SK-N-SH (cell line): Measurements from ENCODE around the gene BTG4. TPM values are rescaled to one million over a fixed set of nuclear protein-coding genes. Genes with fewer than 3 reads are reported as not detected.

ENCODE experiments used
- CTCF ChIA-PET: fragments of 300-600, 350-600 bp; formaldehyde crosslinking; extraction: SDS; loops from one replicate; lab custom pipeline; 2021; lab: Yijun Ruan, JAX
- POLR2A ChIA-PET: fragments of 350-600 bp; sonication (Branson Sonifier 250); formaldehyde crosslinking; extraction: SDS; loops from one replicate; lab custom pipeline; 2020; ENCODE audit warnings: antibody characterized with exemption, inconsistent platforms; lab: Yijun Ruan, JAX
- DNase-seq: peaks from one replicate; pipeline ENCODE4 v3.0.0; 2012
- H2AFZ ChIP-seq: fragments of 200-600 bp; sonication (generic); 2 replicates; pipeline ENCODE4 v1.8.1; 2016; ENCODE audit warnings: antibody characterized with exemption, mild to moderate bottlenecking, low read depth
- H3F3A ChIP-seq: fragments of 200-600 bp; sonication (generic); replicated peaks from 2 replicates; pipeline ENCODE3; 2016; ENCODE audit warnings: antibody characterized with exemption, mild to moderate bottlenecking; ENCODE audit not compliant: insufficient read depth
- H3K27ac ChIP-seq, 2 experiments: fragments of 200-500 bp in 1 of 2; fragments of 200-600 bp in 1 of 2; sonication (Bioruptor generic) in 1 of 2; sonication (generic), shearing (Covaris generic) in 1 of 2; 2 replicates each; pipeline versions ENCODE4 v1.5.1 to v1.6.1; 2014 to 2016; ENCODE audit warnings: low read depth in 2 of 2, inconsistent platforms in 1 of 2, low read length in 1 of 2, mild to moderate bottlenecking in 1 of 2, mixed read lengths in 1 of 2
- H3K27me3 ChIP-seq: fragments of 200-600 bp; sonication (generic), shearing (Covaris generic); 2 replicates; pipeline ENCODE4 v1.6.1; 2016; ENCODE audit warnings: mixed run types; ENCODE audit not compliant: insufficient read depth
- H3K36me3 ChIP-seq, 2 experiments: fragments of 200-500 bp in 1 of 2; fragments of 200-600 bp in 1 of 2; sonication (Bioruptor generic) in 1 of 2; sonication (generic) in 1 of 2; replicated peaks in 1 of 2; 2 replicates each; pipeline versions ENCODE3 to v1.5.1; 2014 to 2016; ENCODE audit warnings: low read length in 1 of 2, mild to moderate bottlenecking in 1 of 2; ENCODE audit not compliant: insufficient read depth in 2 of 2, control insufficient read depth in 1 of 2
- H3K4me1 ChIP-seq, 2 experiments: fragments of 200-500 bp in 1 of 2; fragments of 200-600 bp in 1 of 2; sonication (Bioruptor generic) in 1 of 2; sonication (generic), shearing (Covaris generic) in 1 of 2; 2 replicates each; pipeline versions ENCODE4 v1.5.1 to v1.6.1; 2014 to 2016; ENCODE audit warnings: low read depth in 1 of 2, low read length in 1 of 2, mixed run types in 1 of 2; ENCODE audit not compliant: insufficient read depth in 2 of 2, control insufficient read depth in 1 of 2
- H3K4me2 ChIP-seq: fragments of 200-600 bp; sonication (generic), shearing (Covaris generic); 2 replicates; pipeline ENCODE4 v1.6.1; 2017; ENCODE audit warnings: mixed run types
- H3K4me3 ChIP-seq, 2 experiments: fragments of 200-500 bp in 1 of 2; fragments of 200-600 bp in 1 of 2; sonication (Bioruptor generic) in 1 of 2; sonication (generic), shearing (Covaris generic) in 1 of 2; 2 replicates each; pipeline versions ENCODE4 v1.5.1 to v1.8.1; 2014 to 2016; ENCODE audit warnings: low read depth in 2 of 2, inconsistent platforms in 1 of 2, low read length in 1 of 2, mild to moderate bottlenecking in 1 of 2, mixed read lengths in 1 of 2, moderate library complexity in 1 of 2
- H3K79me2 ChIP-seq: fragments of 200-600 bp; sonication (generic); 2 replicates; pipeline ENCODE4 v1.8.1; 2017; ENCODE audit warnings: mild to moderate bottlenecking; ENCODE audit not compliant: insufficient read depth
- H3K9ac ChIP-seq: fragments of 200-600 bp; sonication (generic); 2 replicates; pipeline ENCODE4 v1.6.1; 2017; ENCODE audit warnings: mixed run types
- H3K9me2 ChIP-seq: fragments of 200-600 bp; sonication (generic); 2 replicates; pipeline ENCODE4 v1.6.1; 2017; ENCODE audit warnings: mixed run types
- H3K9me3 ChIP-seq: fragments of 200-600 bp; sonication (generic); 2 replicates; pipeline ENCODE4 v1.6.1; 2017; ENCODE audit warnings: mixed run types, mild to moderate bottlenecking, moderate library complexity
- H4K20me1 ChIP-seq: fragments of 200-600 bp; sonication (generic); 2 replicates; pipeline ENCODE4 v1.6.1; 2017; ENCODE audit warnings: mild to moderate bottlenecking, mixed run types; ENCODE audit not compliant: insufficient read depth
- CHD2 ChIP-seq: fragments of 150-350 bp; IDR thresholded peaks from 2 replicates; pipeline ENCODE4 v1.6.1; 2018; ENCODE audit warnings: low read length; ENCODE audit not compliant: partially characterized antibody
- ELF1 ChIP-seq: IDR thresholded peaks from 2 replicates; pipeline ENCODE4 v1.4.0; 2012
- FOXJ3 ChIP-seq: sonication (generic); formaldehyde crosslinking; IDR thresholded peaks from 2 replicates; pipeline ENCODE4 v1.5.1; 2020; ENCODE audit warnings: mild to moderate bottlenecking, missing genetic modification reagents
- GATA2 ChIP-seq: sonication (generic); formaldehyde crosslinking; IDR thresholded peaks from 2 replicates; pipeline ENCODE4 v1.5.0; 2020; ENCODE audit warnings: mild to moderate bottlenecking, missing genetic modification reagents
- IRF3 ChIP-seq: fragments of 150-350 bp; IDR thresholded peaks from 2 replicates; pipeline ENCODE4 v1.6.1; 2016; ENCODE audit warnings: mild to moderate bottlenecking, low read depth, low read length
- JUND ChIP-seq: IDR thresholded peaks from 2 replicates; pipeline ENCODE4 v1.4.0; 2012
- MAX ChIP-seq: IDR thresholded peaks from 2 replicates; pipeline ENCODE4 v1.4.0; 2012; ENCODE audit warnings: low read depth
- RAD21 ChIP-seq: IDR thresholded peaks from 2 replicates; pipeline ENCODE4 v1.6.1; 2012; ENCODE audit warnings: mild to moderate bottlenecking, low read length
- RCOR1 ChIP-seq: fragments of 150-350 bp; IDR thresholded peaks from 2 replicates; pipeline ENCODE4 v1.6.1; 2017; ENCODE audit warnings: antibody characterized with exemption, low read length
- RFX5 ChIP-seq: IDR thresholded peaks from 2 replicates; pipeline ENCODE4 v1.6.1; 2012; ENCODE audit warnings: mild to moderate bottlenecking, improper control_type of control experiment, low read length
- RXRA ChIP-seq: IDR thresholded peaks from 2 replicates; pipeline ENCODE4 v1.4.0; 2012; ENCODE audit warnings: low read depth, mild to moderate bottlenecking, borderline replicate concordance
- SIN3A ChIP-seq: IDR thresholded peaks from 2 replicates; pipeline ENCODE4 v1.6.1; 2012; ENCODE audit warnings: low read depth, mild to moderate bottlenecking, low read length, moderate library complexity, borderline replicate concordance
- TAF1 ChIP-seq: IDR thresholded peaks from 2 replicates; pipeline ENCODE4 v1.6.1; 2012; ENCODE audit warnings: low read depth, mild to moderate bottlenecking, low read length, moderate library complexity, borderline replicate concordance
- TCF12 ChIP-seq: IDR thresholded peaks from 2 replicates; pipeline ENCODE4 v1.4.0; 2012
- TEAD4 ChIP-seq: IDR thresholded peaks from 2 replicates; pipeline ENCODE4 v1.4.0; 2012; ENCODE audit warnings: mild to moderate bottlenecking, borderline replicate concordance; ENCODE audit not compliant: insufficient read depth
- USF2 ChIP-seq: fragments of 150-350 bp; IDR thresholded peaks from 2 replicates; pipeline ENCODE4 v1.6.1; 2017; ENCODE audit warnings: antibody characterized with exemption, low read length, low read depth, borderline replicate concordance
- ZBTB33 ChIP-seq: IDR thresholded peaks from 2 replicates; pipeline ENCODE4 v1.4.0; 2012; ENCODE audit warnings: low read depth, borderline replicate concordance
- WGBS: methylation state at CpG from one replicate; pipeline ENCODE4 v1.1.6; 2017; ENCODE audit warnings: low lambda C conversion rate; 5-methylcytosine and 5-hydroxymethylcytosine counted together
- polyA plus RNA-seq, 3 experiments: library from polyadenylated mRNA; depleted of rRNA; stranded (reverse); fragments of >200 nt; gene quantifications; 2 replicates each; pipeline ENCODE4 v1.2.3, GENCODE V29; 2012
- TF ChIP-seq, protein P1 (sequence below): IDR thresholded peaks from 2 replicates; pipeline ENCODE4 v1.4.0; 2012; ENCODE audit warnings: low read depth, borderline replicate concordance
- TF ChIP-seq, protein P2 (sequence below): IDR thresholded peaks from 2 replicates; pipeline ENCODE4 v1.6.1; 2012; ENCODE audit warnings: mild to moderate bottlenecking, low read depth, low read length, moderate library complexity

Gene BTG4
- polyA plus RNA-seq, 1 of the 3 experiments (the other 2 are of a cell fraction): 0.26 TPM

DNA sequence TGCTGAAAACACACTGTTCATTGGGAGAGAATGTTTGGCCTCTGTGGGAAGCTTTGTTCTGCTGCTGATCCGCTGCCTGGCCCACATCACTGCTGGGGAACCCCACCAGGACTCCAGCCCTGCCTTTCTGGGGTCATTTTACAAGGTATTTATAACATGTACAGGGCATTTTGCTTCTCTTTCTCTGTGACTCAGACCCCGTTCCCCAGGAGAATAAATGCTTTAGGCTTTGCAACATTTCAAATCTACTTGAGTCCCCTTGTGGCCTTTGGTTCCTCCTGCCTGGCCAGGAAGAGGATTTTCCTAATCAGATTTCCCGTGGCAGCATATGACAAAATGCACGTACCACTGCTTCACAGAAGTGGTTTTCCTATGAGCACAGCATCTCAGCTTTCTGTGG lies 43.0 kb downstream of the BTG4 start:
- 54% methylated on average over 4 of the region's 4 CpGs for WGBS
- no peaks in the 10 kb centered on the region for H3K27me3 ChIP-seq
- H3F3A ChIP-seq: no peaks in the 10 kb centered on the region
- H3K4me1 ChIP-seq: peaks cover 2 to 4% of the 10 kb centered on the region in 2 experiments; a peak in 2 of 4 replicates
- H3K4me3 ChIP-seq: no peak overlapping the region
- no peak overlapping the region for H3K9ac ChIP-seq
- no peaks in the 10 kb centered on the region for H4K20me1 ChIP-seq
- CTCF ChIA-PET: interaction anchor here (1.2 kb wide), 1 partner anchor 8 kb away, joined by 3 read pairs; no protein-coding TSS in a partner anchor
- no peak for DNase-seq
- no peaks in the 10 kb centered on the region for H3K79me2 ChIP-seq
- no peak overlapping the region for H3K4me2 ChIP-seq
- H3K9me2 ChIP-seq: no peaks in the 10 kb centered on the region
- no peak overlapping the region for H3K27ac ChIP-seq
- TF ChIP-seq CHD2 (no peak), USF2 (no peak), SIN3A (no peak), GATA2 (CRISPR knock-in tag) (no peak), TCF12 (no peak), IRF3 (no peak), JUND (no peak), ELF1 (no peak), RFX5 (no peak), RXRA (no peak), FOXJ3 (CRISPR knock-in tag) (no peak), TAF1 (no peak), MAX (no peak), ZBTB33 (no peak), RAD21 (no peak), RCOR1 (no peak), TEAD4 (no peak)
- TF ChIP-seq, protein P1, sequence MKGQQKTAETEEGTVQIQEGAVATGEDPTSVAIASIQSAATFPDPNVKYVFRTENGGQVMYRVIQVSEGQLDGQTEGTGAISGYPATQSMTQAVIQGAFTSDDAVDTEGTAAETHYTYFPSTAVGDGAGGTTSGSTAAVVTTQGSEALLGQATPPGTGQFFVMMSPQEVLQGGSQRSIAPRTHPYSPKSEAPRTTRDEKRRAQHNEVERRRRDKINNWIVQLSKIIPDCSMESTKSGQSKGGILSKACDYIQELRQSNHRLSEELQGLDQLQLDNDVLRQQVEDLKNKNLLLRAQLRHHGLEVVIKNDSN: no peak
- TF ChIP-seq, protein P2, sequence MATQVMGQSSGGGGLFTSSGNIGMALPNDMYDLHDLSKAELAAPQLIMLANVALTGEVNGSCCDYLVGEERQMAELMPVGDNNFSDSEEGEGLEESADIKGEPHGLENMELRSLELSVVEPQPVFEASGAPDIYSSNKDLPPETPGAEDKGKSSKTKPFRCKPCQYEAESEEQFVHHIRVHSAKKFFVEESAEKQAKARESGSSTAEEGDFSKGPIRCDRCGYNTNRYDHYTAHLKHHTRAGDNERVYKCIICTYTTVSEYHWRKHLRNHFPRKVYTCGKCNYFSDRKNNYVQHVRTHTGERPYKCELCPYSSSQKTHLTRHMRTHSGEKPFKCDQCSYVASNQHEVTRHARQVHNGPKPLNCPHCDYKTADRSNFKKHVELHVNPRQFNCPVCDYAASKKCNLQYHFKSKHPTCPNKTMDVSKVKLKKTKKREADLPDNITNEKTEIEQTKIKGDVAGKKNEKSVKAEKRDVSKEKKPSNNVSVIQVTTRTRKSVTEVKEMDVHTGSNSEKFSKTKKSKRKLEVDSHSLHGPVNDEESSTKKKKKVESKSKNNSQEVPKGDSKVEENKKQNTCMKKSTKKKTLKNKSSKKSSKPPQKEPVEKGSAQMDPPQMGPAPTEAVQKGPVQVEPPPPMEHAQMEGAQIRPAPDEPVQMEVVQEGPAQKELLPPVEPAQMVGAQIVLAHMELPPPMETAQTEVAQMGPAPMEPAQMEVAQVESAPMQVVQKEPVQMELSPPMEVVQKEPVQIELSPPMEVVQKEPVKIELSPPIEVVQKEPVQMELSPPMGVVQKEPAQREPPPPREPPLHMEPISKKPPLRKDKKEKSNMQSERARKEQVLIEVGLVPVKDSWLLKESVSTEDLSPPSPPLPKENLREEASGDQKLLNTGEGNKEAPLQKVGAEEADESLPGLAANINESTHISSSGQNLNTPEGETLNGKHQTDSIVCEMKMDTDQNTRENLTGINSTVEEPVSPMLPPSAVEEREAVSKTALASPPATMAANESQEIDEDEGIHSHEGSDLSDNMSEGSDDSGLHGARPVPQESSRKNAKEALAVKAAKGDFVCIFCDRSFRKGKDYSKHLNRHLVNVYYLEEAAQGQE: no peak
- H3K36me3 ChIP-seq: no peaks in the 10 kb centered on the region
- POLR2A ChIA-PET: no interaction called here
- H2AFZ ChIP-seq: no peak overlapping the region
- H3K9me3 ChIP-seq: no peaks in the 10 kb centered on the region
